Measurements from ENCODE around the gene SUB1.

- TF ChIP-seq CTCF (IDR thresholded peaks at IDR 0.05) (no peak), POLR2AphosphoS5 (IDR thresholded peaks at IDR 0.05; ENCODE audit: low read depth, low read length) (no peak), SIN3A (IDR thresholded peaks at IDR 0.05; ENCODE audit: borderline replicate concordance, insufficient read depth, low read depth, low read length) (no peak)
- TF ChIP-seq, protein P1, sequence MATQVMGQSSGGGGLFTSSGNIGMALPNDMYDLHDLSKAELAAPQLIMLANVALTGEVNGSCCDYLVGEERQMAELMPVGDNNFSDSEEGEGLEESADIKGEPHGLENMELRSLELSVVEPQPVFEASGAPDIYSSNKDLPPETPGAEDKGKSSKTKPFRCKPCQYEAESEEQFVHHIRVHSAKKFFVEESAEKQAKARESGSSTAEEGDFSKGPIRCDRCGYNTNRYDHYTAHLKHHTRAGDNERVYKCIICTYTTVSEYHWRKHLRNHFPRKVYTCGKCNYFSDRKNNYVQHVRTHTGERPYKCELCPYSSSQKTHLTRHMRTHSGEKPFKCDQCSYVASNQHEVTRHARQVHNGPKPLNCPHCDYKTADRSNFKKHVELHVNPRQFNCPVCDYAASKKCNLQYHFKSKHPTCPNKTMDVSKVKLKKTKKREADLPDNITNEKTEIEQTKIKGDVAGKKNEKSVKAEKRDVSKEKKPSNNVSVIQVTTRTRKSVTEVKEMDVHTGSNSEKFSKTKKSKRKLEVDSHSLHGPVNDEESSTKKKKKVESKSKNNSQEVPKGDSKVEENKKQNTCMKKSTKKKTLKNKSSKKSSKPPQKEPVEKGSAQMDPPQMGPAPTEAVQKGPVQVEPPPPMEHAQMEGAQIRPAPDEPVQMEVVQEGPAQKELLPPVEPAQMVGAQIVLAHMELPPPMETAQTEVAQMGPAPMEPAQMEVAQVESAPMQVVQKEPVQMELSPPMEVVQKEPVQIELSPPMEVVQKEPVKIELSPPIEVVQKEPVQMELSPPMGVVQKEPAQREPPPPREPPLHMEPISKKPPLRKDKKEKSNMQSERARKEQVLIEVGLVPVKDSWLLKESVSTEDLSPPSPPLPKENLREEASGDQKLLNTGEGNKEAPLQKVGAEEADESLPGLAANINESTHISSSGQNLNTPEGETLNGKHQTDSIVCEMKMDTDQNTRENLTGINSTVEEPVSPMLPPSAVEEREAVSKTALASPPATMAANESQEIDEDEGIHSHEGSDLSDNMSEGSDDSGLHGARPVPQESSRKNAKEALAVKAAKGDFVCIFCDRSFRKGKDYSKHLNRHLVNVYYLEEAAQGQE (IDR thresholded peaks at IDR 0.05; ENCODE audit: insufficient read depth in 1 of 2, low read depth in 2 of 2, low read length in 1 of 2): no peak
Measured at GRCh38 chr5:32578363-32578762, 7.0 kb upstream of the SUB1 start.
